H9 (cell line): ENCODE measurements around the gene NFX1. TPM values are rescaled to one million over a fixed set of nuclear protein-coding genes. Genes with fewer than 3 reads are reported as not detected.

Experiments
- DNase-seq: peaks from one replicate; pipeline ENCODE4 v3.0.0-alpha.2; 2017
- H2AFZ ChIP-seq: one replicate; pipeline ENCODE4 v1.6.1; 2013; ENCODE audit warnings: mild to moderate bottlenecking, low read length, control low read depth, moderate library complexity
- H2AK5ac ChIP-seq: 2 replicates; pipeline ENCODE4 v1.6.1; 2013; ENCODE audit warnings: low read length, control low read depth, mixed read lengths; ENCODE audit not compliant: insufficient read length
- H2BK120ac ChIP-seq: one replicate; pipeline ENCODE4 v1.6.1; 2013; ENCODE audit warnings: low read depth, mild to moderate bottlenecking, low read length, control low read depth, inconsistent platforms; ENCODE audit not compliant: poor library complexity, severe bottlenecking
- H2BK12ac ChIP-seq: 2 replicates; pipeline ENCODE4 v1.6.1; 2013; ENCODE audit warnings: low read length, control low read depth, mixed read lengths, low read depth; ENCODE audit not compliant: insufficient read length
- H2BK15ac ChIP-seq: 2 replicates; pipeline ENCODE4 v1.6.1; 2013; ENCODE audit warnings: low read depth, low read length, control low read depth
- H2BK20ac ChIP-seq: one replicate; pipeline ENCODE4 v1.6.1; 2013; ENCODE audit warnings: low read depth, mild to moderate bottlenecking, low read length, control low read depth, inconsistent platforms; ENCODE audit not compliant: poor library complexity, severe bottlenecking
- H2BK5ac ChIP-seq: 2 replicates; pipeline ENCODE4 v1.6.1; 2013; ENCODE audit warnings: low read length, control low read depth, mixed read lengths; ENCODE audit not compliant: insufficient read length
- H3K14ac ChIP-seq: 2 replicates; pipeline ENCODE4 v1.6.1; 2013; ENCODE audit warnings: low read length, control low read depth; ENCODE audit not compliant: insufficient read depth
- H3K18ac ChIP-seq: 2 replicates; pipeline ENCODE4 v1.6.1; 2013; ENCODE audit warnings: low read depth, mild to moderate bottlenecking, mixed read lengths, low read length, control low read depth; ENCODE audit not compliant: insufficient read length
- H3K23ac ChIP-seq: 2 replicates; pipeline ENCODE4 v1.6.1; 2013; ENCODE audit warnings: low read length, control low read depth, mixed read lengths, low read depth; ENCODE audit not compliant: insufficient read length
- H3K23me2 ChIP-seq: 2 replicates; pipeline ENCODE4 v1.6.1; 2013; ENCODE audit warnings: low read depth, mild to moderate bottlenecking, mixed read lengths, low read length, control low read depth; ENCODE audit not compliant: insufficient read length, poor library complexity, severe bottlenecking
- H3K27ac ChIP-seq: 2 replicates; pipeline ENCODE4 v1.5.1; 2013; ENCODE audit warnings: low read length, control low read depth, mixed read lengths, low read depth; ENCODE audit not compliant: insufficient read length
- H3K27me3 ChIP-seq: 2 replicates; pipeline ENCODE4 v1.6.1; 2013; ENCODE audit warnings: low read length, control low read depth, inconsistent platforms; ENCODE audit not compliant: insufficient read depth
- H3K4ac ChIP-seq: 2 replicates; pipeline ENCODE4 v1.6.1; 2013; ENCODE audit warnings: low read depth, mild to moderate bottlenecking, control low read depth, inconsistent platforms, low read length, moderate library complexity
- H3K4me1 ChIP-seq: 2 replicates; pipeline ENCODE4 v1.6.1; 2013; ENCODE audit warnings: low read length, control low read depth, inconsistent platforms; ENCODE audit not compliant: insufficient read depth
- H3K4me2 ChIP-seq: 2 replicates; pipeline ENCODE4 v1.6.1; 2013; ENCODE audit warnings: low read length, control low read depth, mixed read lengths; ENCODE audit not compliant: insufficient read length, insufficient read depth
- H3K56ac ChIP-seq: 2 replicates; pipeline ENCODE4 v1.6.1; 2013; ENCODE audit warnings: low read depth, mild to moderate bottlenecking, mixed read lengths, low read length, control low read depth; ENCODE audit not compliant: insufficient read length
- H3K79me1 ChIP-seq: 2 replicates; pipeline ENCODE4 v1.6.1; 2013; ENCODE audit warnings: low read depth, mild to moderate bottlenecking, moderate library complexity, low read length, control low read depth, inconsistent platforms; ENCODE audit not compliant: insufficient read depth, poor library complexity, severe bottlenecking
- H3K79me2 ChIP-seq: 2 replicates; pipeline ENCODE4 v1.6.1; 2013; ENCODE audit warnings: low read length, control low read depth, inconsistent platforms; ENCODE audit not compliant: insufficient read depth
- H3K9ac ChIP-seq: 2 replicates; pipeline ENCODE4 v1.6.1; 2013; ENCODE audit warnings: low read length, control low read depth, mixed read lengths; ENCODE audit not compliant: insufficient read length; ENCODE audit errors: extremely low read depth
- H3K9me3 ChIP-seq: one replicate; pipeline ENCODE4 v1.6.1; 2013; ENCODE audit warnings: low read depth, low read length, inconsistent platforms; ENCODE audit not compliant: control insufficient read depth
- H3T11ph ChIP-seq: one replicate; pipeline ENCODE4 v1.6.1; 2013; ENCODE audit warnings: mild to moderate bottlenecking, low read length, control low read depth, inconsistent platforms
- H4K20me1 ChIP-seq: one replicate; pipeline ENCODE4 v1.6.1; 2013; ENCODE audit not compliant: control insufficient read depth, insufficient read length, insufficient read depth
- H4K5ac ChIP-seq: 2 replicates; pipeline ENCODE4 v1.6.1; 2013; ENCODE audit warnings: low read depth, mild to moderate bottlenecking, mixed read lengths, low read length, control low read depth; ENCODE audit not compliant: insufficient read length
- H4K8ac ChIP-seq: replicated peaks from 2 replicates; pipeline ENCODE4 v1.6.1; 2013; ENCODE audit warnings: low read length, control low read depth, mixed read lengths, low read depth; ENCODE audit not compliant: insufficient read length
- H4K91ac ChIP-seq: 2 replicates; pipeline ENCODE4 v1.6.1; 2013; ENCODE audit warnings: low read depth, mild to moderate bottlenecking, moderate library complexity, mixed read lengths, low read length, control low read depth; ENCODE audit not compliant: insufficient read length
- H3K27ac Mint-ChIP-seq, 3 experiments: 2 replicates in 2 of 3; 3 replicates in 1 of 3; pipeline ENCODE4 v1.8.0; 2020 to 2021; ENCODE audit warnings: mixed read lengths in 3 of 3, mild to moderate bottlenecking in 1 of 3, moderate library complexity in 1 of 3
- H3K27me3 Mint-ChIP-seq: 2 replicates; pipeline ENCODE4 v1.8.0; 2021; ENCODE audit warnings: low read depth, mild to moderate bottlenecking, moderate library complexity, mixed read lengths
- H3K36me3 Mint-ChIP-seq, 3 experiments: 2 replicates in 2 of 3; 3 replicates in 1 of 3; pipeline ENCODE4 v1.8.0; 2020 to 2021; ENCODE audit warnings: low read depth in 3 of 3, mixed read lengths in 3 of 3; ENCODE audit not compliant: insufficient read depth in 1 of 3
- H3K4me1 Mint-ChIP-seq, 2 experiments: 2 replicates each; pipeline ENCODE4 v1.8.0; 2020; ENCODE audit warnings: mixed read lengths in 2 of 2
- H3K4me3 Mint-ChIP-seq, 2 experiments: 2 replicates in 1 of 2; 3 replicates in 1 of 2; pipeline ENCODE4 v1.8.0; 2020 to 2021; ENCODE audit warnings: mild to moderate bottlenecking in 2 of 2, mixed read lengths in 2 of 2, moderate library complexity in 1 of 2
- H3K9me3 Mint-ChIP-seq, 2 experiments: 2 replicates in 1 of 2; 3 replicates in 1 of 2; pipeline ENCODE4 v1.8.0; 2020; ENCODE audit warnings: mild to moderate bottlenecking in 2 of 2, mixed read lengths in 2 of 2, moderate library complexity in 1 of 2
- CTCF ChIP-seq: fragments of 200-600 bp; sonication (generic); conservative IDR thresholded peaks from 3 replicates; pipeline ENCODE4 v1.8.0; 2021; ENCODE audit warnings: antibody characterized with exemption, mild to moderate bottlenecking
- WGBS: extraction: QIAGEN DNeasy Blood & Tissue Kit; methylation state at CpG from one replicate; pipeline ENCODE4 v1.1.7; 2013; ENCODE audit warnings: missing lambda C conversion rate, low lambda C conversion rate, mixed read lengths; ENCODE audit not compliant: insufficient read length; ENCODE audit errors: extremely low coverage; 5-methylcytosine and 5-hydroxymethylcytosine counted together
- total RNA-seq: library from RNA; stranded (reverse); gene quantifications from 2 replicates; pipeline ENCODE4 v1.2.1, GENCODE V29; 2021

Gene NFX1
- total RNA-seq, 1 experiment from 2014 or later: 35.1 TPM

- H3K4me3 Mint-ChIP-seq: peak overlapping the region; percentile 89 to 98
- no peak for TF ChIP-seq CTCF
- no peak overlapping the region for H4K5ac ChIP-seq
Observed at GRCh38 chr9:33264003-33264472, 26.3 kb upstream of the NFX1 start.

More at GRCh38 chr9:33264003-33264472, 26.3 kb upstream of the NFX1 start:
- Mint-ChIP-seq H3K27ac (peak overlapping the region in 2 of 3 experiments; percentile 3 to 94; a peak in 4 of 7 replicates), H3K4me1 (peaks cover 15 to 16% of the 10 kb centered on the region in 2 experiments), H3K36me3 (peaks cover 28 to 59% (median 50%) of the 10 kb centered on the region in 3 experiments), H3K27me3 (no peaks in the 10 kb centered on the region), H3K9me3 (no peaks in the 10 kb centered on the region)
- Histone ChIP-seq H3T11ph (no peak overlapping the region), H4K20me1 (no peaks in the 10 kb centered on the region), H2BK12ac (no peak overlapping the region), H3K4me2 (peak overlapping the region; percentile 59), H3K56ac (no peak overlapping the region), H3K9ac (peak overlapping the region; percentile 44), H2BK15ac (no peak overlapping the region), H2AFZ (no peak overlapping the region), H3K23me2 (peaks cover 5% of the 10 kb centered on the region), H3K79me1 (peaks cover 9% of the 10 kb centered on the region), H3K27ac (no peak overlapping the region), H3K4ac (no peak overlapping the region), H2BK120ac (no peak overlapping the region), H2BK20ac (no peak overlapping the region), H4K91ac (no peak overlapping the region), H4K8ac (no peak overlapping the region), H3K14ac (peak overlapping the region; percentile 37), H3K9me3 (no peaks in the 10 kb centered on the region), H2BK5ac (no peak overlapping the region), H3K18ac (peak overlapping the region; percentile 13), H3K4me1 (peaks cover 2% of the 10 kb centered on the region; the same call in 1 of the 2 replicates), H2AK5ac (no peak overlapping the region), H3K23ac (no peak overlapping the region), H3K79me2 (peaks cover 16% of the 10 kb centered on the region; the same call in 1 of the 2 replicates), H3K27me3 (no peaks in the 10 kb centered on the region)
- no CpG with 5 or more reads among the region's 37 CpGs for WGBS
- peak; percentile 39 for DNase-seq
